ENCODE measurements around the gene KIT.

- no peak for TF ChIP-seq CTCF (IDR thresholded peaks at IDR 0.05; ENCODE audit: extremely low read depth in 1 of 2, insufficient read depth in 1 of 2, low read depth in 1 of 2, low read length in 2 of 2)
- no peak for TF ChIP-seq POLR2A (IDR thresholded peaks at IDR 0.05; ENCODE audit: low read depth, low read length)
- TF ChIP-seq POLR2AphosphoS5 (IDR thresholded peaks at IDR 0.05; ENCODE audit: insufficient read depth, low read depth, low read length), result no peak
- TF ChIP-seq EZH2 (IDR thresholded peaks at IDR 0.05; ENCODE audit: borderline replicate concordance, low read depth, low read length, severe bottlenecking), result no peak
- TF ChIP-seq MAX (IDR thresholded peaks at IDR 0.05; ENCODE audit: insufficient read depth, insufficient read length), result no peak
- no peak for TF ChIP-seq JUN (IDR thresholded peaks at IDR 0.05; ENCODE audit: borderline replicate concordance, insufficient read depth, insufficient read length, low read depth)
Observed at GRCh38 chr4:54773022-54773421, 115.3 kb downstream of the KIT start.
